Measurements from ENCODE around the gene DNAH10.

DNAH10 gene

GRCh38 chr12:123910057-123910456, 148.0 kb downstream of the DNAH10 start:
- CTCF ChIA-PET: interaction anchor here (1.1 to 1.5 kb wide), 3 partner anchors 9 to 198 kb away, joined by 3 read pairs; partner anchors contain the start of gene ATP6V0A2
- TF ChIP-seq ZBTB10 (tag by site-specific recombination; IDR thresholded peaks at IDR 0.05) (no peak), EGR2 (tag by site-specific recombination; IDR thresholded peaks at IDR 0.05; ENCODE audit: low read depth) (no peak), SCRT2 (tag by site-specific recombination; IDR thresholded peaks at IDR 0.05) (peak; percentile 82)
- POLR2A ChIA-PET: no interaction called here
- 0 out of 2 replicates have a peak overlapping the region, but pooled peaks have one; percentile 8 for H3K27ac ChIP-seq (ENCODE audit: extremely low read depth, low read depth, low read length)
- H3K4me3 ChIP-seq (ENCODE audit: low read depth, low read length): no peak overlapping the region
- H3K9me3 ChIP-seq (ENCODE audit: control insufficient read depth, insufficient read depth, low read depth, low read length): no peaks in the 10 kb centered on the region
- H3K4me1 ChIP-seq (ENCODE audit: control insufficient read depth, insufficient read depth, low read length): no peaks in the 10 kb centered on the region
- no peaks in the 10 kb centered on the region for H3K36me3 ChIP-seq (ENCODE audit: control insufficient read depth in 2 of 2, insufficient read depth in 1 of 2, low read length in 2 of 2)

GRCh38 chr12:123910761-123911193, 148.7 kb downstream of the DNAH10 start:
- Histone ChIP-seq H3K9me3 (ENCODE audit: control insufficient read depth, insufficient read depth, low read depth, low read length) (no peaks in the 10 kb centered on the region), H3K4me1 (ENCODE audit: control insufficient read depth, insufficient read depth, low read length) (no peaks in the 10 kb centered on the region), H3K4me3 (ENCODE audit: low read depth, low read length) (no peak overlapping the region), H3K27ac (ENCODE audit: extremely low read depth, low read depth, low read length) (0 out of 2 replicates have a peak overlapping the region, but pooled peaks have one; percentile 8), H3K36me3 (ENCODE audit: control insufficient read depth in 2 of 2, insufficient read depth in 1 of 2, low read length in 2 of 2) (no peaks in the 10 kb centered on the region)
- POLR2A ChIA-PET: no interaction called here
- CTCF ChIA-PET: interaction anchor here (1.1 to 1.2 kb wide), 2 partner anchors 10 to 198 kb away, joined by 3 read pairs; partner anchors contain the start of gene ATP6V0A2
- no peak for TF ChIP-seq ZNF169 (tag by site-specific recombination; IDR thresholded peaks at IDR 0.05)
- no peak for TF ChIP-seq ZNF670 (tag by site-specific recombination; IDR thresholded peaks at IDR 0.05; ENCODE audit: low read depth)
- TF ChIP-seq, protein P1, sequence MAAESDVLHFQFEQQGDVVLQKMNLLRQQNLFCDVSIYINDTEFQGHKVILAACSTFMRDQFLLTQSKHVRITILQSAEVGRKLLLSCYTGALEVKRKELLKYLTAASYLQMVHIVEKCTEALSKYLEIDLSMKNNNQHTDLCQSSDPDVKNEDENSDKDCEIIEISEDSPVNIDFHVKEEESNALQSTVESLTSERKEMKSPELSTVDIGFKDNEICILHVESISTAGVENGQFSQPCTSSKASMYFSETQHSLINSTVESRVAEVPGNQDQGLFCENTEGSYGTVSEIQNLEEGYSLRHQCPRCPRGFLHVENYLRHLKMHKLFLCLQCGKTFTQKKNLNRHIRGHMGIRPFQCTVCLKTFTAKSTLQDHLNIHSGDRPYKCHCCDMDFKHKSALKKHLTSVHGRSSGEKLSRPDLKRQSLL (tag by site-specific recombination; IDR thresholded peaks at IDR 0.05): no peak
- TF ChIP-seq ZNF274 (IDR thresholded peaks at IDR 0.05; ENCODE audit: low read length): no peak
- TF ChIP-seq ZNF274 (tag by site-specific recombination; IDR thresholded peaks at IDR 0.05; ENCODE audit: borderline replicate concordance): no peak
- TF ChIP-seq ZSCAN18 (tag by site-specific recombination; IDR thresholded peaks at IDR 0.05): no peak
- TF ChIP-seq ZXDB (tag by site-specific recombination; IDR thresholded peaks at IDR 0.05): no peak
- TF ChIP-seq ZNF791 (tag by site-specific recombination; IDR thresholded peaks at IDR 0.05): no peak
- TF ChIP-seq ZNF830 (tag by site-specific recombination; IDR thresholded peaks at IDR 0.05; ENCODE audit: low read depth): no peak
- TF ChIP-seq ZNF394 (tag by site-specific recombination; IDR thresholded peaks at IDR 0.05; ENCODE audit: borderline replicate concordance): no peak
- TF ChIP-seq HOXD13 (CRISPR knock-in tag; IDR thresholded peaks at IDR 0.05; ENCODE audit: borderline replicate concordance): no peak
- no peak for TF ChIP-seq ZIC2 (tag by site-specific recombination; IDR thresholded peaks at IDR 0.05)
- no peak for TF ChIP-seq ZNF621 (tag by site-specific recombination; IDR thresholded peaks at IDR 0.05)
- no peak for TF ChIP-seq ZBTB49 (tag by site-specific recombination; IDR thresholded peaks at IDR 0.05; ENCODE audit: low read depth)
- TF ChIP-seq ZNF501 (tag by site-specific recombination; IDR thresholded peaks at IDR 0.05): no peak
- TF ChIP-seq SCRT1 (tag by site-specific recombination; IDR thresholded peaks at IDR 0.05; ENCODE audit: borderline replicate concordance): no peak
- TF ChIP-seq GLI4 (tag by site-specific recombination; IDR thresholded peaks at IDR 0.05): no peak
- TF ChIP-seq ZNF391 (tag by site-specific recombination; IDR thresholded peaks at IDR 0.05; ENCODE audit: borderline replicate concordance, low read depth): no peak
- peak; percentile 83; the same call in 1 of the 2 replicates for TF ChIP-seq ZNF121 (tag by site-specific recombination; IDR thresholded peaks at IDR 0.05)
- no peak for TF ChIP-seq ZNF473 (tag by site-specific recombination; IDR thresholded peaks at IDR 0.05)
- TF ChIP-seq ZNF354C (tag by site-specific recombination; IDR thresholded peaks at IDR 0.05; ENCODE audit: borderline replicate concordance, low read depth): no peak
